Suprapubic skin (tissue), 4 donors: Measurements from ENCODE around the gene TM9SF4. TPM values are rescaled to one million over a fixed set of nuclear protein-coding genes. Genes with fewer than 3 reads are reported as not detected.

Experiments used
- DNase-seq, 2 donors: peaks; one replicate each; pipeline ENCODE4 v3.0.0-alpha.2; 2019; ENCODE audit warnings: low spot score in 2 of 2
- H3K27ac ChIP-seq: fragments of 200-600 bp; sonication (generic); one replicate; pipeline ENCODE4 v1.5.1; 2019
- H3K27me3 ChIP-seq: fragments of 200-600 bp; sonication (generic); one replicate; pipeline ENCODE4 v1.5.1; 2019
- H3K36me3 ChIP-seq: fragments of 200-600 bp; sonication (generic); one replicate; pipeline ENCODE4 v1.5.1; 2019
- H3K4me1 ChIP-seq: fragments of 200-600 bp; sonication (generic); one replicate; pipeline ENCODE4 v1.5.1; 2019
- H3K4me3 ChIP-seq: fragments of 200-600 bp; sonication (generic); one replicate; pipeline ENCODE4 v1.5.1; 2019; ENCODE audit warnings: mild to moderate bottlenecking
- H3K9me3 ChIP-seq: fragments of 200-600 bp; sonication (generic); one replicate; pipeline ENCODE4 v1.5.1; 2019
- CTCF ChIP-seq, 2 donors: fragments of 200-600 bp in 1 of 2; fragments of 450-650 bp in 1 of 2; sonication (generic) in 1 of 2; IDR thresholded peaks; one replicate each; pipeline ENCODE4 v1.5.1; 2016 to 2019; ENCODE audit warnings: antibody characterized with exemption in 2 of 2, mild to moderate bottlenecking in 1 of 2, moderate library complexity in 1 of 2
- EP300 ChIP-seq: sonication (generic); formaldehyde crosslinking; IDR thresholded peaks from one replicate; pipeline ENCODE4 v1.6.1; 2017; ENCODE audit warnings: antibody characterized with exemption
- POLR2A ChIP-seq, 2 donors: fragments of 450-650 bp; IDR thresholded peaks; one replicate each; pipeline ENCODE4 v1.6.1; 2017; ENCODE audit warnings: antibody characterized with exemption in 2 of 2, mild to moderate bottlenecking in 2 of 2, moderate library complexity in 2 of 2
- POLR2AphosphoS5 ChIP-seq, 3 donors: sonication (generic); formaldehyde crosslinking; IDR thresholded peaks; one replicate each; pipeline ENCODE4 v1.6.1; 2017; ENCODE audit warnings: antibody characterized with exemption in 3 of 3
- WGBS: methylation state at CpG from one replicate; pipeline ENCODE4 v1.1.5; 2018; 5-methylcytosine and 5-hydroxymethylcytosine counted together
- total RNA-seq, 4 donors: library from RNA; depleted of rRNA; stranded (reverse); fragments of >200 nt; gene quantifications; one replicate each; pipeline ENCODE4 v1.1.0, GENCODE V29; 2016

The TM9SF4 gene
- total RNA-seq, 4 donors from 2014 or later = 45.5 to 54.9 (median 51.6) TPM

- Histone ChIP-seq H3K27me3 (no peaks in the 10 kb centered on the region), H3K4me1 (peaks cover 4% of the 10 kb centered on the region), H3K27ac (no peak overlapping the region), H3K9me3 (no peaks in the 10 kb centered on the region), H3K36me3 (no peaks in the 10 kb centered on the region), H3K4me3 (no peak overlapping the region)
- 93% methylated on average over 5 of the region's 5 CpGs for WGBS
- peak in 1 of 2 donors; percentile 54 for DNase-seq
- no peak for TF ChIP-seq EP300
- no peak for TF ChIP-seq POLR2A (IDR thresholded peaks at IDR 0.05)
- TF ChIP-seq POLR2AphosphoS5 (IDR thresholded peaks at IDR 0.05) = no peak
- TF ChIP-seq CTCF (IDR thresholded peaks at IDR 0.05) = no peak
Measured at GRCh38 chr20:32125506-32125905, 16.0 kb downstream of the TM9SF4 start.

- no peaks in the 10 kb centered on the region for H3K9me3 ChIP-seq
- peak in 1 of 2 donors; percentile 35 for DNase-seq
- no peaks in the 10 kb centered on the region for H3K36me3 ChIP-seq
- no peaks in the 10 kb centered on the region for H3K27me3 ChIP-seq
- no peak for TF ChIP-seq EP300
- TF ChIP-seq POLR2A (IDR thresholded peaks at IDR 0.05) = no peak
- TF ChIP-seq POLR2AphosphoS5 (IDR thresholded peaks at IDR 0.05) = no peak
- no peak for TF ChIP-seq CTCF (IDR thresholded peaks at IDR 0.05)
- no peak overlapping the region for H3K4me3 ChIP-seq
- peaks cover 5% of the 10 kb centered on the region for H3K4me1 ChIP-seq
- WGBS = 95% methylated on average over 8 of the region's 8 CpGs
- no peak overlapping the region for H3K27ac ChIP-seq
Measured at GRCh38 chr20:32126919-32127318, 17.4 kb downstream of the TM9SF4 start.

GRCh38 chr20:32127347-32127746, 17.8 kb downstream of the TM9SF4 start:
- peak in 1 of 2 donors; percentile 13 for DNase-seq
- Histone ChIP-seq H3K27me3 (no peaks in the 10 kb centered on the region), H3K27ac (no peak overlapping the region), H3K9me3 (no peaks in the 10 kb centered on the region), H3K4me3 (no peak overlapping the region), H3K36me3 (no peaks in the 10 kb centered on the region), H3K4me1 (peaks cover 5% of the 10 kb centered on the region)
- no peak for TF ChIP-seq CTCF (IDR thresholded peaks at IDR 0.05)
- no peak for TF ChIP-seq POLR2A (IDR thresholded peaks at IDR 0.05)
- TF ChIP-seq EP300 = no peak
- no peak for TF ChIP-seq POLR2AphosphoS5 (IDR thresholded peaks at IDR 0.05)
- 93% methylated on average over 5 of the region's 5 CpGs for WGBS

DNA sequence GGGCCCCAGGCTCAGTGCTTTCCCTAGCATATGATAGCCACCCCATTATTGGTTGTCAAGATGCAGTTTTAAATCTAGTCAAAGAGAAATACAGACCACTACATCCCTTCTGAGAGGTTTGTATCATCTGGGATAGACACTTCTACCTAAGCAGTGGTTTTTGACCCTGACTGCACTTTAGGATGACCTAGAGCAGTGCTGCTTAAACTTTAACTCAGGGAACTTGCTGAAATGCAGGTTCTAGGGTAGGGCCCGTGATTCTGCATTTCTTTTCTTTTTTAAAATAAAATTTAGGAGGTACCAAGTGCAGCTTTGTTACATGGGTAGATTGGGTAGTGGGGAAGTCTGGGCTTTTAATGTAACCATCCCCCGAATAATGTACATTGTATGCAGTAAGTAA, 18.7 kb downstream of the TM9SF4 start:
- no peak for TF ChIP-seq POLR2AphosphoS5 (IDR thresholded peaks at IDR 0.05)
- TF ChIP-seq POLR2A (IDR thresholded peaks at IDR 0.05) = no peak
- TF ChIP-seq CTCF (IDR thresholded peaks at IDR 0.05) = no peak
- no peak for TF ChIP-seq EP300
- 95% methylated on average over 2 of the region's 2 CpGs for WGBS

GRCh38 chr20:32129863-32130262, 20.3 kb downstream of the TM9SF4 start:
- WGBS = 92% methylated on average over 5 of the region's 5 CpGs
- no peaks in the 10 kb centered on the region for H3K27me3 ChIP-seq
- peaks cover 5% of the 10 kb centered on the region for H3K4me1 ChIP-seq
- TF ChIP-seq POLR2AphosphoS5 (IDR thresholded peaks at IDR 0.05) = no peak
- TF ChIP-seq EP300 = no peak
- no peak for TF ChIP-seq POLR2A (IDR thresholded peaks at IDR 0.05)
- no peak for TF ChIP-seq CTCF (IDR thresholded peaks at IDR 0.05)
- H3K4me3 ChIP-seq = no peak overlapping the region
- H3K9me3 ChIP-seq = no peaks in the 10 kb centered on the region
- DNase-seq = no peak
- no peak overlapping the region for H3K27ac ChIP-seq
- H3K36me3 ChIP-seq = no peaks in the 10 kb centered on the region

More for the DNA sequence above, 18.7 kb downstream of the TM9SF4 start:
- Histone ChIP-seq H3K27me3 (no peaks in the 10 kb centered on the region), H3K36me3 (no peaks in the 10 kb centered on the region), H3K9me3 (no peaks in the 10 kb centered on the region), H3K4me3 (no peak overlapping the region), H3K27ac (no peak overlapping the region), H3K4me1 (peaks cover 5% of the 10 kb centered on the region)
- no peak for DNase-seq
